Endothelial cell of umbilical vein (primary cell): Measurements from ENCODE around the gene DUSP6.

ENCODE experiments used
- CTCF ChIP-seq, 2 donors: IDR thresholded peaks; 1 replicate in 1 of 2; 2 replicates in 1 of 2; pipeline ENCODE4 v1.5.1; 2011; ENCODE audit warnings: low read length in 2 of 2, mild to moderate bottlenecking in 2 of 2, moderate library complexity in 2 of 2, control low read depth in 1 of 2, inconsistent platforms in 1 of 2, low read depth in 1 of 2; ENCODE audit not compliant: insufficient read depth in 1 of 2; ENCODE audit errors: extremely low read depth in 1 of 2
- EZH2 ChIP-seq: IDR thresholded peaks from 2 replicates; pipeline ENCODE4 v1.6.1; 2012; ENCODE audit warnings: borderline replicate concordance, low read depth, mild to moderate bottlenecking, moderate library complexity, low read length, inconsistent platforms; ENCODE audit not compliant: severe bottlenecking
- POLR2AphosphoS5 ChIP-seq: IDR thresholded peaks from 2 replicates; pipeline ENCODE4 v1.6.1; 2012; ENCODE audit warnings: low read depth, mild to moderate bottlenecking, control low read depth, low read length, moderate library complexity; ENCODE audit not compliant: insufficient read depth

- no peak for TF ChIP-seq EZH2
- TF ChIP-seq CTCF (IDR thresholded peaks at IDR 0.05; ENCODE audit: extremely low read depth in 1 of 2, insufficient read depth in 1 of 2, low read depth in 1 of 2, low read length in 2 of 2): no peak
- peak; percentile 89 for TF ChIP-seq POLR2AphosphoS5
Measured at GRCh38 chr12:89353823-89354611, 1.7 kb upstream of the DUSP6 start.
